Trophoblast cell (in vitro differentiated cells and primary cell): ENCODE data around the gene UBP1.

Experiments used
- DNase-seq, 2 donors: peaks; one replicate each; pipeline ENCODE4 v3.0.0-alpha.2; 2016
- H2AFZ ChIP-seq: 2 replicates; pipeline ENCODE4 v1.6.1; 2013; ENCODE audit warnings: low read length, moderate library complexity, mild to moderate bottlenecking; ENCODE audit not compliant: insufficient read depth, poor library complexity
- H2AK5ac ChIP-seq: 2 replicates; pipeline ENCODE4 v1.6.1; 2013; ENCODE audit warnings: mild to moderate bottlenecking, low read length
- H2BK120ac ChIP-seq: 2 replicates; pipeline ENCODE4 v1.6.1; 2013; ENCODE audit warnings: low read length, mild to moderate bottlenecking, moderate library complexity; ENCODE audit not compliant: insufficient read depth, poor library complexity
- H2BK12ac ChIP-seq: 2 replicates; pipeline ENCODE4 v1.6.1; 2013; ENCODE audit warnings: mild to moderate bottlenecking, low read length, moderate library complexity
- H2BK5ac ChIP-seq: 2 replicates; pipeline ENCODE4 v1.6.1; 2013; ENCODE audit warnings: low read length, low read depth, moderate library complexity, mild to moderate bottlenecking; ENCODE audit not compliant: poor library complexity
- H3K14ac ChIP-seq: 2 replicates; pipeline ENCODE4 v1.6.1; 2013; ENCODE audit warnings: mild to moderate bottlenecking, low read length
- H3K18ac ChIP-seq: 2 replicates; pipeline ENCODE4 v1.6.1; 2013; ENCODE audit warnings: mild to moderate bottlenecking, low read length
- H3K23ac ChIP-seq: 2 replicates; pipeline ENCODE4 v1.6.1; 2013; ENCODE audit warnings: low read length
- H3K27ac ChIP-seq: 2 replicates; pipeline ENCODE4 v1.5.1; 2013; ENCODE audit warnings: low read depth, mild to moderate bottlenecking, inconsistent platforms, low read length, moderate library complexity
- H3K27me3 ChIP-seq: 2 replicates; pipeline ENCODE4 v1.6.1; 2013; ENCODE audit warnings: inconsistent platforms, mild to moderate bottlenecking, low read length, moderate library complexity; ENCODE audit not compliant: insufficient read depth
- H3K36me3 ChIP-seq, 2 experiments: 1 replicate in 1 of 2; 2 replicates in 1 of 2; pipeline ENCODE4 v1.6.1; 2013; ENCODE audit warnings: low read length in 2 of 2, mild to moderate bottlenecking in 2 of 2, moderate library complexity in 1 of 2; ENCODE audit not compliant: insufficient read depth in 2 of 2, control insufficient read depth in 1 of 2
- H3K4ac ChIP-seq: 2 replicates; pipeline ENCODE4 v1.6.1; 2013; ENCODE audit warnings: low read depth, mild to moderate bottlenecking, low read length, moderate library complexity
- H3K4me1 ChIP-seq, 2 experiments: 1 replicate in 1 of 2; 2 replicates in 1 of 2; pipeline ENCODE4 v1.6.1; 2013; ENCODE audit warnings: low read length in 2 of 2, mild to moderate bottlenecking in 2 of 2, moderate library complexity in 1 of 2; ENCODE audit not compliant: insufficient read depth in 2 of 2, control insufficient read depth in 1 of 2
- H3K4me2 ChIP-seq: 2 replicates; pipeline ENCODE4 v1.6.1; 2013; ENCODE audit warnings: inconsistent platforms, mild to moderate bottlenecking, low read length, moderate library complexity
- H3K4me3 ChIP-seq: 2 replicates; pipeline ENCODE4 v1.5.1; 2013; ENCODE audit warnings: mild to moderate bottlenecking, low read depth, low read length, inconsistent platforms
- H3K79me1 ChIP-seq: one replicate; pipeline ENCODE4 v1.6.1; 2013; ENCODE audit warnings: low read length
- H3K79me2 ChIP-seq: 2 replicates; pipeline ENCODE4 v1.6.1; 2013; ENCODE audit warnings: low read length, mild to moderate bottlenecking; ENCODE audit not compliant: control insufficient read depth, insufficient read depth, poor library complexity
- H3K9ac ChIP-seq: 2 replicates; pipeline ENCODE4 v1.6.1; 2013; ENCODE audit warnings: mild to moderate bottlenecking, low read length
- H3K9me3 ChIP-seq: 2 replicates; pipeline ENCODE4 v1.6.1; 2013; ENCODE audit warnings: low read depth, mild to moderate bottlenecking, control low read depth, inconsistent platforms, low read length; ENCODE audit not compliant: insufficient read depth
- H4K12ac ChIP-seq: 2 replicates; pipeline ENCODE4 v1.6.1; 2013; ENCODE audit warnings: low read depth, mild to moderate bottlenecking, low read length, moderate library complexity
- H4K8ac ChIP-seq: 2 replicates; pipeline ENCODE4 v1.6.1; 2013; ENCODE audit warnings: low read depth, mild to moderate bottlenecking, low read length, moderate library complexity
- H4K91ac ChIP-seq: one replicate; pipeline ENCODE4 v1.6.1; 2013; ENCODE audit warnings: low read depth, mild to moderate bottlenecking, low read length, moderate library complexity
- WGBS: extraction: QIAGEN DNeasy Blood & Tissue Kit; methylation state at CpG from one replicate; pipeline ENCODE4 v1.1.7; 2013; ENCODE audit warnings: missing lambda C conversion rate; ENCODE audit not compliant: insufficient read length, insufficient coverage; ENCODE audit errors: extremely low coverage; 5-methylcytosine and 5-hydroxymethylcytosine counted together

The UBP1 gene

GRCh38 chr3:33380653-33381052 lies 59.6 kb downstream of the UBP1 start:
- Histone ChIP-seq H3K23ac (no peak overlapping the region), H3K18ac (no peak overlapping the region), H3K27ac (no peak overlapping the region), H3K4me2 (no peak overlapping the region), H4K8ac (no peak overlapping the region), H3K79me2 (no peaks in the 10 kb centered on the region), H2BK5ac (no peak overlapping the region), H3K9me3 (peaks cover 2% of the 10 kb centered on the region), H3K9ac (no peak overlapping the region), H2AK5ac (no peak overlapping the region), H2AFZ (no peak overlapping the region), H3K36me3 (peaks cover 18 to 24% of the 10 kb centered on the region in 2 experiments), H2BK12ac (no peak overlapping the region), H2BK120ac (no peak overlapping the region), H3K4ac (no peak overlapping the region), H3K14ac (no peak overlapping the region), H3K27me3 (no peaks in the 10 kb centered on the region), H3K4me3 (no peak overlapping the region), H3K4me1 (no peaks in the 10 kb centered on the region), H3K79me1 (no peaks in the 10 kb centered on the region), H4K91ac (no peak overlapping the region), H4K12ac (no peak overlapping the region)
- WGBS = no CpG with 5 or more reads among the region's 3 CpGs
- DNase-seq = no peak

GRCh38 chr3:33377931-33378330 lies 62.3 kb downstream of the UBP1 start:
- Histone ChIP-seq H3K18ac (no peak overlapping the region), H3K9ac (no peak overlapping the region), H2AFZ (no peak overlapping the region), H3K79me2 (no peaks in the 10 kb centered on the region), H2BK5ac (no peak overlapping the region), H3K4ac (no peak overlapping the region), H3K4me2 (no peak overlapping the region), H2AK5ac (no peak overlapping the region), H3K36me3 (peaks cover 8 to 16% of the 10 kb centered on the region in 2 experiments), H4K91ac (no peak overlapping the region), H3K79me1 (no peaks in the 10 kb centered on the region), H3K27ac (no peak overlapping the region), H3K27me3 (no peaks in the 10 kb centered on the region), H3K4me3 (no peak overlapping the region), H2BK120ac (no peak overlapping the region), H2BK12ac (no peak overlapping the region), H3K14ac (no peak overlapping the region), H4K12ac (no peak overlapping the region), H3K23ac (no peak overlapping the region), H3K4me1 (no peaks in the 10 kb centered on the region), H4K8ac (no peak overlapping the region), H3K9me3 (peaks cover 2% of the 10 kb centered on the region)
- DNase-seq = peak; percentile 61 to 62
- whole genome bisulfite sequencing = no CpG with 5 or more reads among the region's 3 CpGs

- no peak for DNase-seq
- Histone ChIP-seq H3K36me3 (peaks cover 8 to 16% of the 10 kb centered on the region in 2 experiments), H3K27me3 (no peaks in the 10 kb centered on the region), H4K91ac (no peak overlapping the region), H2BK120ac (no peak overlapping the region), H3K79me2 (no peaks in the 10 kb centered on the region), H3K27ac (no peak overlapping the region), H3K23ac (no peak overlapping the region), H2BK5ac (no peak overlapping the region), H2BK12ac (no peak overlapping the region), H2AK5ac (no peak overlapping the region), H3K14ac (no peak overlapping the region), H3K4me3 (no peak overlapping the region), H3K18ac (no peak overlapping the region), H3K9me3 (peaks cover 2% of the 10 kb centered on the region), H3K79me1 (no peaks in the 10 kb centered on the region), H4K12ac (no peak overlapping the region), H3K4ac (no peak overlapping the region), H2AFZ (no peak overlapping the region), H4K8ac (no peak overlapping the region), H3K9ac (no peak overlapping the region), H3K4me2 (no peak overlapping the region), H3K4me1 (peaks cover 0 to 3% of the 10 kb centered on the region in 2 experiments)
- no CpG with 5 or more reads among the region's 3 CpGs for WGBS
Measured at GRCh38 chr3:33377489-33377888, 62.7 kb downstream of the UBP1 start.

- peaks cover 2% of the 10 kb centered on the region for H3K9me3 ChIP-seq
- no peak overlapping the region for H4K91ac ChIP-seq
- H3K27me3 ChIP-seq = no peaks in the 10 kb centered on the region
- no peak overlapping the region for H2AFZ ChIP-seq
- H3K14ac ChIP-seq = no peak overlapping the region
- no peak overlapping the region for H3K18ac ChIP-seq
- no peak overlapping the region for H2BK120ac ChIP-seq
- H4K12ac ChIP-seq = no peak overlapping the region
- no peak overlapping the region for H2AK5ac ChIP-seq
- H3K36me3 ChIP-seq = peaks cover 4 to 14% of the 10 kb centered on the region in 2 experiments
- H3K4me1 ChIP-seq = peaks cover 0 to 5% of the 10 kb centered on the region in 2 experiments
- H2BK12ac ChIP-seq = no peak overlapping the region
- no peak overlapping the region for H3K4me2 ChIP-seq
- H3K4ac ChIP-seq = no peak overlapping the region
- no peak overlapping the region for H2BK5ac ChIP-seq
- WGBS = no CpG with 5 or more reads among the region's 6 CpGs
- H4K8ac ChIP-seq = no peak overlapping the region
- no peak for DNase-seq
- no peak overlapping the region for H3K4me3 ChIP-seq
- H3K9ac ChIP-seq = no peak overlapping the region
- no peak overlapping the region for H3K27ac ChIP-seq
- no peaks in the 10 kb centered on the region for H3K79me1 ChIP-seq
- H3K23ac ChIP-seq = no peak overlapping the region
- no peaks in the 10 kb centered on the region for H3K79me2 ChIP-seq
Measured at GRCh38 chr3:33373082-33373437, 67.1 kb downstream of the UBP1 start.
